Upper lobe of right lung (tissue), 1 donor: ENCODE results near the gene FNIP1. TPM values are rescaled to one million over a fixed set of nuclear protein-coding genes. Genes with fewer than 3 reads are reported as not detected.
"Not testable (repeated sequence)": the region's sequence is repeated elsewhere in the genome, so short reads cannot be mapped to it uniquely, and the experiment has no call there.

ENCODE experiments used
- ATAC-seq: fragments of 200-7000 bp; cut with Tn5 transposase; one replicate; pipeline ENCODE4 v1.9.1; 2020; ENCODE audit warnings: mild to moderate bottlenecking, moderate library complexity
- DNase-seq: peaks from one replicate; pipeline ENCODE4 v3.0.0-alpha.2; 2020
- H3K27ac ChIP-seq: fragments of 200-600 bp; one replicate; pipeline ENCODE4 v1.8.0; 2022
- H3K27me3 ChIP-seq: fragments of 200-600 bp; one replicate; pipeline ENCODE4 v1.8.0; 2022; ENCODE audit warnings: mild to moderate bottlenecking
- H3K36me3 ChIP-seq: fragments of 200-600 bp; one replicate; pipeline ENCODE4 v1.8.0; 2022
- H3K4me1 ChIP-seq: fragments of 200-600 bp; one replicate; pipeline ENCODE4 v1.8.0; 2022
- H3K4me3 ChIP-seq: fragments of 200-600 bp; one replicate; pipeline ENCODE4 v1.8.0; 2022; ENCODE audit warnings: mild to moderate bottlenecking
- H3K9me3 ChIP-seq: fragments of 200-600 bp; one replicate; pipeline ENCODE4 v1.8.0; 2022
- intact Hi-C: fragments of 100-400 bp; cut with DNase I; formaldehyde crosslinking; loops from one replicate; pipeline ENCODE4 v1.11.0; 2022
- total RNA-seq: library from RNA; stranded (reverse); fragmentation: NEBNext Ultra II Directional; extraction: Animal tissue kit (Norgen Biotek cat#: 25700); gene quantifications from one replicate; pipeline ENCODE4 v1.2.1, GENCODE V29; 2021
- TF ChIP-seq, protein P1 (sequence below): fragments of 200-600 bp; IDR thresholded peaks from one replicate; pipeline ENCODE4 v1.8.0; 2022; ENCODE audit warnings: antibody characterized with exemption
- donor health status: DM: no; HTN: yes; CAD: no; lungs with severe emphysema.

The FNIP1 gene
- total RNA-seq, 1 donor from 2014 or later: 42.7 TPM

DNA sequence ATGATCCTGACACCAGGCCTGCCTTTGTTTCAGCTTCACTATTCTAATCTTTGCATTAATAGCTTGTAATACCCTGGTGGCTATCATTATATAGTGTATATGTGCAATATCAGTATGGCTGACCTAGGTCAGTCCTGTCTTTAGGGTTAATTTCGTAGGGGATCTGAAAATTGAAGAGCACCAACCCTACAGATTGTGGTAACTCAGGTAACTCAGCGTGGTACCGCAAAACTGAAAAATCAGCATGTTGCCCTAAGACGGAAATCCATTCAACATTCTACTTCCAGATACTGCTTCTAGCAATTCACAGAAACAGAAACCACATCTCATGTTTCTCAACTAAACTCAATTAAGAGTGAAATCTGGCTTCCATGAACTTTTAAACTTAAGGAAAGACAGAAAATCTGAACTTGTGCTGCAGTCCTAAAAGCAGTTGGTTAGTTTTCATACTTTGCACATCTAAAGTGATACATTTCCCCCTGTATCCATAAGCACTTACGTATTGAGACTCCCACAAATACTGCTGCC is 78.3 kb downstream of the FNIP1 start:
- Histone ChIP-seq H3K4me3 (no peak overlapping the region), H3K4me1 (no peaks in the 10 kb centered on the region), H3K27ac (no peak overlapping the region), H3K36me3 (peaks cover 37% of the 10 kb centered on the region), H3K9me3 (peaks cover 7% of the 10 kb centered on the region), H3K27me3 (no peaks in the 10 kb centered on the region)
- intact Hi-C loops: no loop called here
- DNase-seq: no peak
- no peak for ATAC-seq
- TF ChIP-seq, protein P1, sequence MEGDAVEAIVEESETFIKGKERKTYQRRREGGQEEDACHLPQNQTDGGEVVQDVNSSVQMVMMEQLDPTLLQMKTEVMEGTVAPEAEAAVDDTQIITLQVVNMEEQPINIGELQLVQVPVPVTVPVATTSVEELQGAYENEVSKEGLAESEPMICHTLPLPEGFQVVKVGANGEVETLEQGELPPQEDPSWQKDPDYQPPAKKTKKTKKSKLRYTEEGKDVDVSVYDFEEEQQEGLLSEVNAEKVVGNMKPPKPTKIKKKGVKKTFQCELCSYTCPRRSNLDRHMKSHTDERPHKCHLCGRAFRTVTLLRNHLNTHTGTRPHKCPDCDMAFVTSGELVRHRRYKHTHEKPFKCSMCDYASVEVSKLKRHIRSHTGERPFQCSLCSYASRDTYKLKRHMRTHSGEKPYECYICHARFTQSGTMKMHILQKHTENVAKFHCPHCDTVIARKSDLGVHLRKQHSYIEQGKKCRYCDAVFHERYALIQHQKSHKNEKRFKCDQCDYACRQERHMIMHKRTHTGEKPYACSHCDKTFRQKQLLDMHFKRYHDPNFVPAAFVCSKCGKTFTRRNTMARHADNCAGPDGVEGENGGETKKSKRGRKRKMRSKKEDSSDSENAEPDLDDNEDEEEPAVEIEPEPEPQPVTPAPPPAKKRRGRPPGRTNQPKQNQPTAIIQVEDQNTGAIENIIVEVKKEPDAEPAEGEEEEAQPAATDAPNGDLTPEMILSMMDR: no peak

DNA sequence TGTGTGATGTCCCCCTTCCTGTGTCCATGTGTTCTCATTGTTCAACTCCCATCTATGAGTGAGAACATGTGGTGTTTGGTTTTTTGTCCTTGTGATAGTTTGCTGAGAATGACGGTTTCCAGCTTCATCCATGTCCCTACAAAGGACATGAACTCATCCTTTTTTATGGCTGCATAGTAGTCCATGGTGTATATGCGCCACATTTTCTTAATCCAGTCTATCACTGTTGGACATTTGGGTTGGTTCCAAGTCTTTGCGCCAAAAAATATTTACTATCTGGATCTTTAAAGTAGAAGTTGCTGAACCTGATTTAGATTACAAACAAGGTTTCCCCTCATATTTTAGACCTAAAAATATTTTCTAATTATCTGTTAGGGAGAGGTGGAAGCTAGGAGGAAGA is 79.7 kb downstream of the FNIP1 start:
- ATAC-seq, H3K27ac ChIP-seq, DNase-seq, H3K27me3 ChIP-seq, intact Hi-C loops, H3K4me3 ChIP-seq, H3K9me3 ChIP-seq, H3K4me1 ChIP-seq: not testable (repeated sequence)
- peaks cover 38% of the 10 kb centered on the region for H3K36me3 ChIP-seq

DNA sequence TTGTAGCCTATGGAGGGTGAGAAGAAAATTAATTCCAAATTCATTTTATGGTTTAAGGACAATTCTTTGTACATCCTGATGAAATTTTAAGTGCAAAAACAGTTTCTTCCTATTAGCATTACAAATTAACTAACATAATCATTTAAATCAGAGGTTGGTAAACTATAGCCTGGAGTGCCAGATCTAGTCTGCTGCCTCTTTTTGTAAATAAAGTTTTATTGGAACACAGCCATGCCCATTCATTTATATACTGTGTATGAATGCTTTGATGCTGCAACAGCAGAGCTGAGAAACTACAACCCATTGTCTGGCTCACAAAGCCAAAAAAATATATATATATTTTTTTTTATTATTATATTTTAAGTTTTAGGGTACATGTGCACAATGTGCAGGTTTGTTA is 80.2 kb downstream of the FNIP1 start:
- DNase-seq (no peak), ATAC-seq (no peak)
- intact Hi-C loops: no loop called here
- Histone ChIP-seq H3K36me3 (peaks cover 38% of the 10 kb centered on the region), H3K27me3 (no peaks in the 10 kb centered on the region), H3K4me1 (no peaks in the 10 kb centered on the region), H3K27ac (no peak overlapping the region), H3K4me3 (no peak overlapping the region), H3K9me3 (peaks cover 7% of the 10 kb centered on the region)
- TF ChIP-seq, protein P1: no peak

GRCh38 chr5:131710391-131710790 is 86.4 kb downstream of the FNIP1 start:
- Histone ChIP-seq H3K27me3 (no peaks in the 10 kb centered on the region), H3K36me3 (peaks cover 53% of the 10 kb centered on the region), H3K4me1 (no peaks in the 10 kb centered on the region), H3K9me3 (no peaks in the 10 kb centered on the region), H3K4me3 (no peak overlapping the region), H3K27ac (no peak overlapping the region)
- no peak for DNase-seq
- TF ChIP-seq, protein P1: no peak
- no peak for ATAC-seq
- intact Hi-C loops: no loop called here

DNA sequence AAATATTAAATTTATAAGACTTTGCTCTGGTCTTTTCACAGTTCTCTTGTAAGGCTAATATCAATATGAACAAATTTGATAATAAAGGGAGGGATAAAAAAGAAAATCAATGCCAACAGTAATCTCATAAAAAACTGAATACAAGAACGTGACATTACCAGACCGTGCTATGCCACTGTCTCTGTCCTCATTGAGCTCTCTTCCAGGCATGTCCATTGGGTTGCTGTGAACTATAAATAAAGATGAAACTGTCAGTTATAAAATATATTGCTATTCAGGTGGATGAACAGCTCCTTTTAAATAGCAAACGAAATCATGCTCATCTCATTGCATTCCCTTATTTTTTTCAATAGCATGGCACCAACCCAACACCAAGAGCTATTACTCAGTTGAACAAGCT is 87.8 kb downstream of the FNIP1 start:
- ATAC-seq (no peak), DNase-seq (no peak)
- intact Hi-C loops: no loop called here
- H3K4me3 ChIP-seq: no peak overlapping the region
- TF ChIP-seq, protein P1: no peak
- H3K36me3 ChIP-seq: peaks cover 53% of the 10 kb centered on the region
- H3K9me3 ChIP-seq: no peaks in the 10 kb centered on the region
- H3K27ac ChIP-seq: no peak overlapping the region
- H3K27me3 ChIP-seq: no peaks in the 10 kb centered on the region
- H3K4me1 ChIP-seq: no peaks in the 10 kb centered on the region

DNA sequence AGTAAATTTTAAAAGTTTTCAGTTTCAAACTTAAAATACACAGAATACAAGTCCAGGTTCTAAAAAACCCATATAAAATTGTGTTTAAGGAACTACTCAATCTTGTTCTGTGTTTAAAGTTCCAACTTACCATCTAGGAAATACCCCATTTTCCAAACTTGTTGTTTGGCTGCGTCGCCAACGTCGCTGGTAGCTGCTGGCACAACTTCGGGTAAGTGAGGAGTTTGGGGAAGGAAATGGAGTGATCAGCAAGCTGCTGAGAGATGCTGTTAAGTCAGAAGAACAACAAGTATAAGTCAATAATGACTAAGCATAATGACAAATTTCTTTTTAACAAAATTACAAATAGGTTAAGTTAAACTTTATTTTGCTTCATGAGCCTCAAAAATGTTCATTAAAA is 90.5 kb downstream of the FNIP1 start:
- ATAC-seq: no peak
- Histone ChIP-seq H3K27me3 (no peaks in the 10 kb centered on the region), H3K36me3 (peaks cover 75% of the 10 kb centered on the region), H3K4me3 (no peak overlapping the region), H3K4me1 (no peaks in the 10 kb centered on the region), H3K27ac (no peak overlapping the region), H3K9me3 (no peaks in the 10 kb centered on the region)
- intact Hi-C loops: no loop called here
- TF ChIP-seq, protein P1: no peak
- no peak for DNase-seq
